ENCODE data around the gene CARHSP1. TPM values are rescaled to one million over a fixed set of nuclear protein-coding genes. Genes with fewer than 3 reads are reported as not detected.
"Not testable (repeated sequence)": the region's sequence is repeated elsewhere in the genome, so short reads cannot be mapped to it uniquely, and the experiment has no call there.

The CARHSP1 gene
- total and polyA plus RNA-seq, 12 donors = 87.6 to 314 (median 194) TPM

DNA sequence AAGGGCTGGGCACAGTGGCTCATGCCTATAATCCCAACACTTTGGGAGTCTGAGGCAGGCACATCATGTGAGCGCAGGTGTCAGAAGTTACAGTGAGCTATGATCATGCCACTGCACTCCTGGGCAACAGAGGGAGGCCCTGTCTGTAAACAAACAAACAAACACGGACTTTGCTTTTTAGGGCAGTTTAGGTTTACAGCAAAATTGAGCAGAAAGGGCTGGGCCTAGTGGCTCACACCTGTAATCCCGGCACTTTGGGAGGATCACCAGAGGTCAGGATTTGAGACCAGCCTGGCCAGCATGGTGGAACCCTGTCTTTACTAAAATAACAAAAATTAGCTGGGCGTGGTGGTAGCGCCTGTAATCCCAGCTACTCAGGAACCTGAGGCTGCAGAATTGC lies 3.3 kb upstream of the CARHSP1 start:
- WGBS, 4 donors = 88 to 96% (median 92%) methylated on average over 5 of the region's 5 CpGs
- Histone ChIP-seq H3K27ac (peak overlapping the region in 2 of 5 donors; percentile 73 to 91), H3K4me3 (no peak overlapping the region), H3K4me1 (replicated peaks in 1 of 2) (peaks cover 16 to 18% of the 10 kb centered on the region in 2 donors), H3K9me3 (replicated peaks in 1 of 3) (no peaks in the 10 kb centered on the region), H3K36me3 (replicated peaks in 1 of 2) (no peaks in the 10 kb centered on the region), H3K27me3 (no peaks in the 10 kb centered on the region)
- TF ChIP-seq, protein P1, sequence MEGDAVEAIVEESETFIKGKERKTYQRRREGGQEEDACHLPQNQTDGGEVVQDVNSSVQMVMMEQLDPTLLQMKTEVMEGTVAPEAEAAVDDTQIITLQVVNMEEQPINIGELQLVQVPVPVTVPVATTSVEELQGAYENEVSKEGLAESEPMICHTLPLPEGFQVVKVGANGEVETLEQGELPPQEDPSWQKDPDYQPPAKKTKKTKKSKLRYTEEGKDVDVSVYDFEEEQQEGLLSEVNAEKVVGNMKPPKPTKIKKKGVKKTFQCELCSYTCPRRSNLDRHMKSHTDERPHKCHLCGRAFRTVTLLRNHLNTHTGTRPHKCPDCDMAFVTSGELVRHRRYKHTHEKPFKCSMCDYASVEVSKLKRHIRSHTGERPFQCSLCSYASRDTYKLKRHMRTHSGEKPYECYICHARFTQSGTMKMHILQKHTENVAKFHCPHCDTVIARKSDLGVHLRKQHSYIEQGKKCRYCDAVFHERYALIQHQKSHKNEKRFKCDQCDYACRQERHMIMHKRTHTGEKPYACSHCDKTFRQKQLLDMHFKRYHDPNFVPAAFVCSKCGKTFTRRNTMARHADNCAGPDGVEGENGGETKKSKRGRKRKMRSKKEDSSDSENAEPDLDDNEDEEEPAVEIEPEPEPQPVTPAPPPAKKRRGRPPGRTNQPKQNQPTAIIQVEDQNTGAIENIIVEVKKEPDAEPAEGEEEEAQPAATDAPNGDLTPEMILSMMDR (IDR thresholded peaks at IDR 0.05) = no peak
- no peak for TF ChIP-seq POLR2A (IDR thresholded peaks at IDR 0.05)
- intact Hi-C loops (cut with DNase I) = no loop called here
- no peak for DNase-seq

DNA sequence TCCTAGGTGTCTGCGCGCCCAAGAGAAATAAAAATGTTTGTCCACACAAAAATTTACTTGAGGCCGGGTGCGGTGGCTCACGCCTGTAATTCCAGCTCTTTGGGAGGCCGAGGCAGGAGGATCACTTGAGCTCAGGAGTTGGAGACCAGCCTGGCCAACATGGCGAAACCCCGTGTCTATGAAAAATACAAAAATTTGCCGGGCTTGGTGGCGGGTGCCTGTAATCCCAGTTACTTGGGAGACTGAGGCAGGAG lies 1.1 kb upstream of the CARHSP1 start:
- peak in 1 of 7 donors; percentile 23 for DNase-seq
- Histone ChIP-seq H3K4me1 (replicated peaks in 1 of 2) (peaks cover 35 to 38% of the 10 kb centered on the region in 2 donors), H3K27ac (peak overlapping the region in 4 of 5 donors; percentile 3 to 91 (median 80))
- 91 to 97% (median 94%) methylated on average over 9 to 10 of the region's 10 CpGs for WGBS, 4 donors
- H3K36me3 ChIP-seq (replicated peaks in 1 of 2); H3K27me3 ChIP-seq; intact Hi-C loops (cut with DNase I); H3K4me3 ChIP-seq; H3K9me3 ChIP-seq (replicated peaks in 1 of 3): not testable (repeated sequence)

DNA sequence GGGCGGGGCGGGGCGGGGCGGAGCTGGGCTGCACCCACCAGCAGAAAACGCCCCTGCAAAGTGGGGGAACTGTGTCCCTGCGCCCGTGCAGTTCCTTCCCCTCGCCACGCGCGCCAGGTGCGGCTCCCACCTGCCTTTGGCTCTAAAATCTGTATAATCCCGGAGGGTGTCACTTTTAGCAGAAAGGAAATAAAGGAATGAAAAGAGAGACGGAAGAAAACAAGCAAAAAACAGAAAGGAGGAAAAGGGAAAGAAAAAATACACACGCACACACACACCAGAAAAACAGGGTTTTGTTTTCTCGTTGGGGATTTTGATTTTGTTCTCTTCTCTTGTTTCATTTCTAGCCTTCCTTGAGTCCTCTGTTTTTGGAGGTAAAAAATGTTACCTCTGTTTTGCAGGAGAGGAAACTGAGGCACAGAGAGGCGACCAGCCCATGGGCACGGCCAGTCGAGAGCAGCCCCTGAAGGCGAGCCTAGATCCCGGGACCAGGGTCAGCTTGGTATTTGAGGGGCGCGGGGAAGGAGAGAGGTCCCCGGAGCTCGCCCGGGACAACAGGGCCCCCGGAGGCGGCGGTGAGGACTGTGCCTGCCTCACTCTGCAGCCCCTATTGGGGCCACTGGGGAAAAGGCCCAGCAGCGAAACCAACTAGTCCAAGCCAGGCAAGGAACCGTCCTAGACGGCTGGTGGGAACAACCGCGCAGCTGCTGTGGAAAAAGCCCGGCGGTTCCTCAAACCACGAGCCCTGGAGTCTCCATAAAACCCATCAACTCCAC lies 594 bp upstream of the CARHSP1 start:
- H3K27me3 ChIP-seq = no peaks in the 10 kb centered on the region
- DNase-seq = peak in 2 of 7 donors; percentile 21 to 23
- WGBS, 4 donors = 26 to 29% (median 28%) methylated on average over 32 to 37 of the region's 37 CpGs

DNA sequence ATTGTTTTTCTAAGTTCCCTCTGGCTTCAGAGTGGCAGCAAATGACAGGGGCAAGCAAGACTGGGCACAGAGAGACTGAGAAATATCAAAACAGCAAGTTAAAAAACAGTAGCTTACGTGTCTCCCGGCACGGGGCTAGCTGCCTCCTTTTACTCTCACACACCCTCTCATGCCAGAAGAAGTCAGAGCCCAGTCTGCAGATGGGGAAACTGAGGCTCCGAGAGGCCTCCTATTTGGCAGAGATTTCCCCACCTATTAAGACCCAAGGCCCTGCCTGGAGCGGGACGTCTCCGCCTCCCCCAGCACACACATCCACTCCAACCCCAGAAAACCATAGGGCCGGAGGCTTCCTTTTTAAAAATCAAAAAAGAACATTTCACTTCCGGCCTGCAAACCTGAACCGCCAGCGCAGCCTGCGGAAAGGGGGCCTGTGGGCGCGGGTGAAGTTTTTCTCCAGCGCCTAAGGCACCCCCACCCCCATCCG lies 832 bp downstream of the CARHSP1 start:
- WGBS, 4 donors = 0 to 1% (median 0%) methylated on average over 6 to 16 of the region's 16 CpGs
- Histone ChIP-seq H3K9me3 (replicated peaks in 1 of 3) (no peaks in the 10 kb centered on the region), H3K36me3 (replicated peaks in 1 of 2) (no peaks in the 10 kb centered on the region), H3K27me3 (no peaks in the 10 kb centered on the region), H3K4me1 (replicated peaks in 1 of 2) (peaks cover 54 to 58% of the 10 kb centered on the region in 2 donors), H3K4me3 (peak overlapping the region; percentile 9 to 82 (median 66)), H3K27ac (peak overlapping the region; percentile 77 to 91 (median 83))
- peak in 1 of 7 donors; percentile 37 for DNase-seq
- intact Hi-C loops (cut with DNase I) = no loop called here
- no peak for TF ChIP-seq POLR2A (IDR thresholded peaks at IDR 0.05)
- TF ChIP-seq, protein P1 (IDR thresholded peaks at IDR 0.05) = no peak

More for the DNA sequence above, 594 bp upstream of the CARHSP1 start:
- Histone ChIP-seq H3K9me3 (replicated peaks in 1 of 3) (no peaks in the 10 kb centered on the region), H3K27ac (peak overlapping the region in 4 of 5 donors; percentile 3 to 91 (median 86)), H3K36me3 (replicated peaks in 1 of 2) (no peaks in the 10 kb centered on the region), H3K4me1 (replicated peaks in 1 of 2) (peaks cover 40 to 43% of the 10 kb centered on the region in 2 donors), H3K4me3 (peak overlapping the region in 2 of 4 donors; percentile 64 to 68)
- intact Hi-C loops (cut with DNase I) = no loop called here
- no peak for TF ChIP-seq POLR2A (IDR thresholded peaks at IDR 0.05)
- TF ChIP-seq, protein P1 (IDR thresholded peaks at IDR 0.05) = peak in 3 of 6 experiments; percentile 14 to 25 (median 22)
